Activated naive CD4-positive, alpha-beta T cell treated with anti-CD3 and anti-CD28 coated beads, Interleukin-2, amount 50 U/mL, for 72 hours (primary cell): ENCODE results near the gene TTLL5. TPM values are rescaled to one million over a fixed set of nuclear protein-coding genes. Genes with fewer than 3 reads are reported as not detected.

Experiments
- ATAC-seq, 2 donors: fragments of 150-1000 bp; cut with Tn5 transposase; 2 replicates each; pipeline ENCODE4 v1.10.0; 2021; ENCODE audit warnings: mild to moderate bottlenecking in 2 of 2, moderate library complexity in 2 of 2
- DNase-seq, 2 donors: peaks; one replicate each; pipeline ENCODE4 v3.0.0; 2021 to 2022; ENCODE audit warnings: low spot score in 2 of 2
- H3K27ac Mint-ChIP-seq, 2 donors: one replicate each; pipeline ENCODE4 v1.8.0; 2022; ENCODE audit warnings: mild to moderate bottlenecking in 2 of 2, mixed read lengths in 2 of 2
- H3K36me3 Mint-ChIP-seq, 2 donors: one replicate each; pipeline ENCODE4 v1.8.0; 2022; ENCODE audit warnings: mixed read lengths in 2 of 2
- H3K9me3 Mint-ChIP-seq, 2 donors: one replicate each; pipeline ENCODE4 v1.8.0; 2022; ENCODE audit warnings: mixed read lengths in 2 of 2
- total RNA-seq, 2 donors: library from RNA; stranded (reverse); gene quantifications; one replicate each; pipeline ENCODE4 v1.2.3, GENCODE V29; 2022

Gene TTLL5
- total RNA-seq, 2 donors from 2014 or later = 36.6 TPM

- ATAC-seq (no peak), DNase-seq (peak in 1 of 2 donors; percentile 36)
- no peaks in the 10 kb centered on the region for H3K36me3 Mint-ChIP-seq
- H3K27ac Mint-ChIP-seq = no peak overlapping the region
- H3K9me3 Mint-ChIP-seq = no peaks in the 10 kb centered on the region
Observed at GRCh38 chr14:75979071-75979571, 318.1 kb downstream of the TTLL5 start.

GRCh38 chr14:75979648-75980565 lies 318.9 kb downstream of the TTLL5 start:
- Mint-ChIP-seq H3K36me3 (no peaks in the 10 kb centered on the region), H3K9me3 (no peaks in the 10 kb centered on the region), H3K27ac (no peak overlapping the region)
- ATAC-seq (no peak), DNase-seq (no peak)

DNA sequence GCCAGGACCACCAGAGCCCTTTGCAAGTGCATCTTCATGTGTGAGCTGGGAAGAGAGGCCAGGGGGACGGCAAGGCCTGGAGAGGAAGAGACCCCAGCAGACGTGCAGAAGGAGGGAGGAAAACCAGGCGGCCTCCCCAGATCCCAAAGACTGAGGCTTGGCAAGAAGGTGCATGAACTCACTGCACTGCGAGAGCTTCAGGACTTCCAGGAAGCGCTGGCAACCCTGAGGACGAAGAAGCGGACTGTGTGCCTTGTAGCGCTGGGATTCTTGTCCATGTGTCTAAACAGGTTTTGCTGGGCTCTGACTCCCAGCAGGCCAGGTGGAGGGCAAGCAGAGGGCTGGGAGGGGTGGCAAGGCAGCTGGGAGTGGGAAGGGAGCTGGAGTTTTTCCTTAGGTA lies 319.8 kb downstream of the TTLL5 start:
- no peak for DNase-seq
- no peak for ATAC-seq
- no peaks in the 10 kb centered on the region for H3K9me3 Mint-ChIP-seq
- H3K27ac Mint-ChIP-seq = peak overlapping the region in 1 of 2 donors; percentile 80
- no peaks in the 10 kb centered on the region for H3K36me3 Mint-ChIP-seq

DNA sequence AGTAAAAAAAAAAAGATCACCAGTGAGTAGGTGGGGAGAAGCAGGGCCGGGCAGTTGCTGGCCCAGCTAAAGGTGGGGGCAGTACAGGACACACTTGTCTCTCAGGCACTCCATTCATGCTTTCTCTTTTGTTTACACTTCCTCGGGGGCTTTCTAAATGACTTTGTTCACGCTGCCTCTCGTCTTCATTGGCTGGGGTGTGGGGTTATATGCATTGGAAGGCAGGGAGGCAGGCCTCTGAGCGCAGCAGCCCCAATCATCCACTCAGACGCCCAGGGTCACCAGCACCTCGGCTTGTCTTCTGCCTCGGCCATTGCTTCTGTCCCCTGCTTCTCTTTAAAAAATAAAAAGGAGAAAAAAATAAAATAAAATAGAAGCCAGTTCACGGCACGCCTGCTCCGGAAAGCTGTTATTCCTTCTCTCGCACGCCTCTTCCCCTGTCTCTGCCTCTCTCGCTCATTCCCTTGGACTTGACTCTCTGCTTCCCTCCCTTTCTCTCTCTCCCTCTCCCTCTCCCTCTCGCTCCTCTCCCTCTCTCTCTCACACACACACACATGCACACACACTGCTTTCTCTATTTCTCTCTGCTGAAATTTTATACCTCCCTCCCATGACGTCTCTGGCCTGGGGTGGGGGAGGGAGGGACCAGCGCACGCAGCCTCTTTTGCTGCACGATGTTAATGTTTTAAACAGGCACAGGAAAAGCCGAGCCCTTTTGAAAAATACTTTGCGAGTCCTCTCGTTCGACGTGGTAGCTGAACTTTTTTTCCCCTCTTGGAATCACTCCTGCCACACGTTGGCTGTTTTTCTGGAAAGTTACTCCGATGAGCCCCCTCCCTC lies 320.6 kb downstream of the TTLL5 start, which contains the start of gene TGFB3:
TSS of gene TGFB3 (minus strand) at position 570 of the 840 bp plus-strand sequence. CDS start 1,102 bp downstream, outside the sequence.
- ATAC-seq = peak; percentile 44 to 77
- peak in 1 of 2 donors; percentile 54 for DNase-seq
- Mint-ChIP-seq H3K27ac (peak within 1 kb of the TSS; percentile 69 to 80), H3K36me3 (no peaks in the 10 kb centered on the region), H3K9me3 (no peaks in the 10 kb centered on the region)

DNA sequence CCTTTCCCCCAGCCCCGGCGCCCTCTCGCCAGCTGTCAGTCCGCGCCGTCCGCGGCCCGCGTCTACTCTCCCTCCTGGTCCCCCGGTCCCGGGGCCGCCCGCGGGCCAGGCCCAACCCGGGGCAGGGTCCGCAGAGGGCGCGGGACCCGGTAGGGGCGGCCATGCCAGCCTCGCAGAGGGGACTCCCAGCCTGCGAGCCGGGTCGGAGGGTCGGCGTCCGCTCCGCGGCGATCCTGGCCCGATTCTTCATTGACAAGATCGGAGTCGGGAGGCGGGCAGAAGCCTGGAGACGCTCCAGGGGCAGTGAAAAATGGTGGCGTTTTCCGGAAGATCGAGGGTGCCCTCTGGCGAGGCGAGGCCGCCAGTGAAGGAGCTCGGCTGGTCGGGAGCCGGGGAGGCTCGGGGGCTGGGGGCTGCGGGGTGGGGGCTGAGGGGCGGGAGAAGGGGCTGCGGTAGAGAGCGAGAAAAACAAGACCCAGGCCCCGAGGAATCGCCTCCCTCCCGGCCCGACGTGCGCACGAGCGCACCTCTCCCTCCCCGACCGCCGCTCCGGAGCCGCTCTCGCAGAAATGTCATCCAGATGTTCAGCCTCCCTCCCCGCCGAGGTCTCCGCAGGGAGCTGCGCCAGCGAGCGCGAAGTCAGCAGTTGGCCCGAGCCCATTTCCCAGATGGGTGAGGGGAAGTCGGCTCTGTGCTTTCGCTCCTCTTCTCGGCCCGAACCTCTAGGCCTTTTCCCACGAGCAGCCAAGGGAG lies 321.4 kb downstream of the TTLL5 start:
- DNase-seq = peak; percentile 79 to 81
- Mint-ChIP-seq H3K36me3 (no peaks in the 10 kb centered on the region), H3K27ac (peak overlapping the region in 1 of 2 donors; percentile 80), H3K9me3 (no peaks in the 10 kb centered on the region)
- ATAC-seq = peak; percentile 65 to 75

DNA sequence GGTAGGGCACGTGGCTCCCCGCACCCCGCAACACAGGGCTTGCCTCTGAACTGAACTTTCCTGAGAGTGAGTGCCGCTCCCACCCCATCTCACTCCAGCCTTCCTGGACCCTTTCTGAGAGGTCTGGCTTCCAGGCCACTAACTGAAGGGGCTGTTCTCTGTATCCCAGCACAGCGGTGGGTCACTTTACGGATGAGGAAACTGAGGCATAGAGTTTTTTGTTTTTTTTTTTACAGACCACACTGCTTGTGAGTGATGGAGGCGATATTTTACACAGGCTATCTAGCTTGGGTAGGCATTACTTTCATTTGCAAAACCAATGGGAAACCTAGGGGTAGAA lies 321.9 kb downstream of the TTLL5 start:
- H3K27ac Mint-ChIP-seq = peak overlapping the region in 1 of 2 donors; percentile 1
- H3K36me3 Mint-ChIP-seq = no peaks in the 10 kb centered on the region

GRCh38 chr14:75984674-75985073 lies 323.6 kb downstream of the TTLL5 start:
- ATAC-seq = no peak
- H3K9me3 Mint-ChIP-seq = no peaks in the 10 kb centered on the region
- no peak for DNase-seq
- no peak overlapping the region for H3K27ac Mint-ChIP-seq
- no peaks in the 10 kb centered on the region for H3K36me3 Mint-ChIP-seq

More for the DNA sequence above, 321.9 kb downstream of the TTLL5 start:
- no peaks in the 10 kb centered on the region for H3K9me3 Mint-ChIP-seq
- DNase-seq = no peak
- peak in 1 of 2 donors; percentile 3 for ATAC-seq

DNA sequence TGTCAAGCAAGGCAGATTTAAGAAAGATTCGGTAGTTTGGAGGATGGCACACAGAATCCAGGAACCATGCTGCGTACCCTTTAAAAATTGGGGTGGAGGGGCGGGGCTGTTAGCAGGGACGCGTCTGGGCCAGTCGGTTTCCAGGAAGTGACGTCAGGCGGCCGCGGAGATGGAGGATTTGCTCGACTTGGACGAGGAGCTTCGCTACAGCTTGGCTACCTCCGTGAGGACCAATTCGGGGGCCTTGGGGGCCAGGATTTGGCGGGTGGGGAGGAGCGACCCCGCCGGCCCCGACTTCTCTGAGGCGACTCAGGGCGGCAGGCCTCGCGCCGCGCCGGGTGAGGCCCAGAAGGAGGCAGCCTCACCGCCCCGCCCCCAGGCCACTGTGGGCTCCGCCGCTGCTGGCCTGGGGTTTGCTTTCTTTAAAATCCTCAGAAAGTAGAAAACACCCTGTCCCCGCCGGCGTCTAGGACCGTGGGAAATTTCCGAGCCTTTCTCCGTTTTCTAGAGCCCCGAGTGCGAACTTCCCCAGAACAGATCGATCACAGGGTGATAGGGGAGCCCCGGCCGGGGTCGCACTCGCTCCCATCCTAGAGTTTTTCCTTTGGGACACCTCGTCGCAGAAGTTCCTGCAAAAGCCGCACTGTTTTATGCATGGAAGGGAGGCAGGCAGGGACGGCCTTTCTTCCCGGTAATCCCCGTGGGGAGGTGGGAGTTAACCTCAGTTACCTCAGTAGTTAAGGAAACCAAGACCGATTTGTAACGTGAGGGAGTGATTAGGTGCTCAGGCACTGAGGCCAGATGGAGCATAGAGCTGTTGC lies 324.8 kb downstream of the TTLL5 start, which contains the start of gene IFT43:
TSS of gene IFT43 (plus strand) at position 146 of the 821 bp plus-strand sequence. CDS start at position 170, 24 bp downstream.
- DNase-seq (peak; percentile 80 to 84), ATAC-seq (peak; percentile 74 to 75)
- H3K36me3 Mint-ChIP-seq = no peaks in the 10 kb centered on the region
- no peaks in the 10 kb centered on the region for H3K9me3 Mint-ChIP-seq
- peak within 1 kb of the TSS; percentile 67 to 78 for H3K27ac Mint-ChIP-seq

DNA sequence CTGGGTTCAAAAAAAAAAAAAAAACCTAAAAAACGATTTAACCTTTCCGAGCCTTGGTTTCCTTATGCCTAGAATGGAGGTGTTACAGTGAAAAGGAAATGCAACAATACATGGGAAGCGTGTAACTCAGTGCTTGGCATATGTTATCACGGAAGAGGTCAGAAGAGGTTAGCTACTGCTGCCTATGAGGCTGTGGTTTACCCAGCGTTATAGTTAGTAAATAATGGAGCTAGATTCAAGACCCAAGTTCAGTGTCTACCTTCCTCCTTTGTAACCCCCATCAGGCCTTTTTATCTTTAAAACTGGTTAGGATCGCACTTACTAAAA lies 325.4 kb downstream of the TTLL5 start:
- Mint-ChIP-seq H3K27ac (peak overlapping the region; percentile 67 to 78), H3K9me3 (no peaks in the 10 kb centered on the region), H3K36me3 (no peaks in the 10 kb centered on the region)
- no peak for DNase-seq
- no peak for ATAC-seq

GRCh38 chr14:75987201-75987970 lies 326.3 kb downstream of the TTLL5 start:
- DNase-seq (no peak), ATAC-seq (no peak)
- H3K36me3 Mint-ChIP-seq = no peaks in the 10 kb centered on the region
- H3K9me3 Mint-ChIP-seq = no peaks in the 10 kb centered on the region
- H3K27ac Mint-ChIP-seq = no peak overlapping the region

- DNase-seq = no peak
- no peak for ATAC-seq
- H3K27ac Mint-ChIP-seq = no peak overlapping the region
- H3K9me3 Mint-ChIP-seq = no peaks in the 10 kb centered on the region
- no peaks in the 10 kb centered on the region for H3K36me3 Mint-ChIP-seq
Observed at GRCh38 chr14:75989134-75989533, 328.1 kb downstream of the TTLL5 start.

- no peak for ATAC-seq
- DNase-seq = no peak
- Mint-ChIP-seq H3K36me3 (no peaks in the 10 kb centered on the region), H3K9me3 (no peaks in the 10 kb centered on the region), H3K27ac (no peak overlapping the region)
Observed at GRCh38 chr14:75990297-75990696, 329.3 kb downstream of the TTLL5 start.

GRCh38 chr14:75991753-75992152 lies 330.7 kb downstream of the TTLL5 start:
- ATAC-seq (no peak), DNase-seq (no peak)
- Mint-ChIP-seq H3K27ac (no peak overlapping the region), H3K36me3 (no peaks in the 10 kb centered on the region), H3K9me3 (no peaks in the 10 kb centered on the region)

- Mint-ChIP-seq H3K9me3 (no peaks in the 10 kb centered on the region), H3K27ac (peak overlapping the region in 1 of 2 donors; percentile 13), H3K36me3 (no peaks in the 10 kb centered on the region)
- ATAC-seq = peak in 1 of 2 donors; percentile 71
- DNase-seq = no peak
Observed at GRCh38 chr14:75993567-75994041, 332.6 kb downstream of the TTLL5 start.
